ENCODE data around the gene INHBC. TPM values are rescaled to one million over a fixed set of nuclear protein-coding genes. Genes with fewer than 3 reads are reported as not detected.
"Not testable (repeated sequence)": the region's sequence is repeated elsewhere in the genome, so short reads cannot be mapped to it uniquely, and the experiment has no call there.

INHBC gene, protein sequence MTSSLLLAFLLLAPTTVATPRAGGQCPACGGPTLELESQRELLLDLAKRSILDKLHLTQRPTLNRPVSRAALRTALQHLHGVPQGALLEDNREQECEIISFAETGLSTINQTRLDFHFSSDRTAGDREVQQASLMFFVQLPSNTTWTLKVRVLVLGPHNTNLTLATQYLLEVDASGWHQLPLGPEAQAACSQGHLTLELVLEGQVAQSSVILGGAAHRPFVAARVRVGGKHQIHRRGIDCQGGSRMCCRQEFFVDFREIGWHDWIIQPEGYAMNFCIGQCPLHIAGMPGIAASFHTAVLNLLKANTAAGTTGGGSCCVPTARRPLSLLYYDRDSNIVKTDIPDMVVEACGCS
- 0.15 TPM in 1 of 2 replicates, not detected in the other for total RNA-seq

DNA sequence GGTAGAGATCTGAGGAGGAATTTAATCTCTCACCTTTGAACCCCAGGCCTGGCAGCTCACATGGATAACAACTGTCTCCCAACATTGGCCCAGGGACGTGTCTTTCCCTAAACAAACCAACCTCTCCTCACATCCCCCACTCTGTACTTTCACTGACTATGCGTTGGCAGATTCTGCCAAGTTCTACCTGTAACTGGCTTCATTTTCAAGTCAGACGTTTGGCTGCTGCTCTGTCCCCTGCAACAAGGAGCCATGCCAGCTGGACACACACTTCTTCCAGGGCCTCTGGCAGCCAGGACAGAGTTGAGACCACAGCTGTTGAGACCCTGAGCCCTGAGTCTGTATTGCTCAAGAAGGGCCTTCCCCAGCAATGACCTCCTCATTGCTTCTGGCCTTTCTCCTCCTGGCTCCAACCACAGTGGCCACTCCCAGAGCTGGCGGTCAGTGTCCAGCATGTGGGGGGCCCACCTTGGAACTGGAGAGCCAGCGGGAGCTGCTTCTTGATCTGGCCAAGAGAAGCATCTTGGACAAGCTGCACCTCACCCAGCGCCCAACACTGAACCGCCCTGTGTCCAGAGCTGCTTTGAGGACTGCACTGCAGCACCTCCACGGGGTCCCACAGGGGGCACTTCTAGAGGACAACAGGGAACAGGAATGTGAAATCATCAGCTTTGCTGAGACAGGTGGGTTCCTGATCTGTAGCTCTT, at the start of gene INHBC:
INHBC (plus strand) TSS at position 268 of the 707 bp plus-strand sequence; CDS start at position 371, 103 bp downstream.
- peak within 1 kb of the TSS; percentile 22 for H3K4me3 Mint-ChIP-seq

GRCh38 chr12:57385586-57385985, 49.0 kb upstream of the INHBC start:
- H3K36me3 Mint-ChIP-seq (ENCODE audit: low read depth), result peaks cover 18% of the 10 kb centered on the region
- no peaks in the 10 kb centered on the region for H3K4me1 Mint-ChIP-seq (ENCODE audit: low read depth)
- no peak overlapping the region for H3K4me3 Mint-ChIP-seq
- DNase-seq (ENCODE audit: low spot score), result no peak
- H3K27ac Mint-ChIP-seq, result no peak overlapping the region
- intact Hi-C loops (cut with micrococcal nuclease), result no loop called here
- no peaks in the 10 kb centered on the region for H3K9me3 Mint-ChIP-seq
- H3K27me3 Mint-ChIP-seq (ENCODE audit: insufficient read depth), result no peaks in the 10 kb centered on the region

More for the DNA sequence above, at the start of gene INHBC:
- Mint-ChIP-seq H3K27ac (peak within 1 kb of the TSS; percentile 25), H3K4me1 (ENCODE audit: low read depth) (peaks cover 21% of the 10 kb centered on the region), H3K9me3 (no peaks in the 10 kb centered on the region), H3K36me3 (ENCODE audit: low read depth) (no peaks in the 10 kb centered on the region), H3K27me3 (ENCODE audit: insufficient read depth) (peaks cover 2% of the 10 kb centered on the region)
- no peak for DNase-seq (ENCODE audit: low spot score)
- intact Hi-C loops (cut with micrococcal nuclease), result no loop called here

- Mint-ChIP-seq H3K27ac (no peak overlapping the region), H3K4me1 (ENCODE audit: low read depth) (no peaks in the 10 kb centered on the region), H3K4me3 (no peak overlapping the region), H3K27me3 (ENCODE audit: insufficient read depth) (no peaks in the 10 kb centered on the region), H3K9me3 (no peaks in the 10 kb centered on the region), H3K36me3 (ENCODE audit: low read depth) (peaks cover 17% of the 10 kb centered on the region)
- no peak for DNase-seq (ENCODE audit: low spot score)
- intact Hi-C loops (cut with micrococcal nuclease), result no loop called here
Measured at GRCh38 chr12:57386187-57386720, 48.3 kb upstream of the INHBC start.

- Mint-ChIP-seq H3K27ac (no peak overlapping the region), H3K36me3 (ENCODE audit: low read depth) (peaks cover 22% of the 10 kb centered on the region), H3K27me3 (ENCODE audit: insufficient read depth) (no peaks in the 10 kb centered on the region), H3K4me1 (ENCODE audit: low read depth) (no peaks in the 10 kb centered on the region), H3K9me3 (no peaks in the 10 kb centered on the region), H3K4me3 (no peak overlapping the region)
- intact Hi-C loops (cut with micrococcal nuclease), result no loop called here
- no peak for DNase-seq (ENCODE audit: low spot score)
Measured at GRCh38 chr12:57388425-57388824, 46.2 kb upstream of the INHBC start.

DNA sequence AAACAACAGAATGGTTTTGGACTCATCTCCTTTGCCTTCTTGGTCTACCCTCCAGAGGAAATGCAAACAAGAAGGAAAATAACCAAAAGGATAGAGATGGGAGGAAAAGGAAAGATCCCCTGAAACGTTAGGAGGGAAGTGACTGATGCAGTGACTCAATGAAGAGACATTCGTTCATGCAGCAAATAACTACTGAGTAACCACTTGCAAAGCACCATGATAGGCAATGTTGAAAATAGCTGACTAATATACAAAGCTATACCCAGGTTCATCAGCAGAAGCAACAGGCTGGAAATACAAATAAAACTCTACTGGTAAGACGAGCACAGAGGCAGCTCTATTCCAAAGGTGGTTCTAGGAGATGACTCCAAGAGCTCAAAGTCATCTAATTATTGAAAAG, 45.6 kb upstream of the INHBC start:
- Mint-ChIP-seq H3K27ac (no peak overlapping the region), H3K36me3 (ENCODE audit: low read depth) (peaks cover 25% of the 10 kb centered on the region), H3K4me1 (ENCODE audit: low read depth) (no peaks in the 10 kb centered on the region), H3K4me3 (no peak overlapping the region), H3K9me3 (no peaks in the 10 kb centered on the region), H3K27me3 (ENCODE audit: insufficient read depth) (no peaks in the 10 kb centered on the region)
- intact Hi-C loops (cut with micrococcal nuclease), result no loop called here
- DNase-seq (ENCODE audit: low spot score), result no peak

DNA sequence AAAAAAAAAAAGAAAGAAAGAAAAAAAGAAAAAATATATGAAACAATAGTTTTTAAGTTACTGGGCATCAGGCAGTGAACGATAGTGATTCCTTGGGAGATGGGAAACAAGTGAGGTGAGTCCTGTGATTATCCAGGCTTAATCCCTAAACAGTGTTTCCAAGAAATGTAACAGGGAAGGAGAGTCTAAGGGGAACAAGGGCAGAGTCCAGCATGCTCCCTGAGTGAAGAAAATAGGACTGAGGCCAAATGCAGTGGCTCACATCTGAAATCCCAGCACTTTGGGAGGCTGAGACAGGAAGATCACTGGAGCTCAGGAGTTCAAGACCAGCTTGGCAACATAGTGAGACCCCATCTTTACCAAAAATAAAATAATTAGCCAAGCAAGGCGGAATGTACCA, 44.4 kb upstream of the INHBC start:
- Mint-ChIP-seq H3K27me3 (ENCODE audit: insufficient read depth) (no peaks in the 10 kb centered on the region), H3K4me1 (ENCODE audit: low read depth) (no peaks in the 10 kb centered on the region), H3K27ac (no peak overlapping the region), H3K36me3 (ENCODE audit: low read depth) (peaks cover 25% of the 10 kb centered on the region), H3K4me3 (no peak overlapping the region), H3K9me3 (no peaks in the 10 kb centered on the region)
- intact Hi-C loops (cut with micrococcal nuclease), result no loop called here
- DNase-seq (ENCODE audit: low spot score), result no peak

DNA sequence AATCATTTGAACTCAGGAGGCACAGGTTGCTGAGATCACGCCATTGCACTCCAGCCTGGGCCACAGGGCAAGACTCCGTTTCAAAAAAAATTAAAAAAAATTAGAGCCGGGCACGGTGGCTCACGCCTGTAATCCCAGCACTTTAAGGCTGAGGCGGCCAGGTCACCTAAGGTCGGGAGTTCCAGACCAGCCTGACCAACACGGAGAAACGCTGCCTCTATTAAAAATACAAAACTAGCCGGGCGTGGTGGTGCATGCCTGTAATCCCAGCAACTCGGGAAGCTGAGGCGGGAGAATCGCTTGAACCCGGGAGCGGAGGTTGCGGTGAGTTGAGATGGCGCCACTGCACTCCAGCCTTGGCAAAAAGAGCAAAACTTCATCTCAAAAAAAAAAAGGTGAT, 39.5 kb upstream of the INHBC start:
- intact Hi-C loops (cut with micrococcal nuclease), result no loop called here
- no peak overlapping the region for H3K27ac Mint-ChIP-seq
- no peaks in the 10 kb centered on the region for H3K9me3 Mint-ChIP-seq
- no peaks in the 10 kb centered on the region for H3K4me1 Mint-ChIP-seq (ENCODE audit: low read depth)
- DNase-seq (ENCODE audit: low spot score), result no peak
- H3K27me3 Mint-ChIP-seq (ENCODE audit: insufficient read depth), result no peaks in the 10 kb centered on the region
- no peak overlapping the region for H3K4me3 Mint-ChIP-seq
- peaks cover 19% of the 10 kb centered on the region for H3K36me3 Mint-ChIP-seq (ENCODE audit: low read depth)

DNA sequence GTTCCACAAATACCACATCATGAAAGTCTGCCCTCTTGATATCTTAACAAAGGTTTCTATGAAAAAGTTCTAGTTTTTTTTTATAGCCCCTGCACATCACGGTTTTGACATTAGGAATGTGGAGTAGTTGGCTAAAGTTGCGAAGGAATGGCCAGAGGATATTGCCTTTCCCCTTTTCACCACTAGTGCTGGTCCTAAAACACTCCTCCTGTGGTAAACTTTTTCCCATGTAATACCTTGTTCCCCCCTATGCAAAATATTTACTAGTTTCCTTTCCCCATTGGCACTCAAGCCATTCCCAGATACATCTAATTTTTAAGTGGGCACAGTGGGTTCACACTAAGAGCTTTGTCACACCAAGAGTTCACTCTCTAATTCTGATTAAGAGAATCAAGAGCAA, 37.1 kb upstream of the INHBC start:
- intact Hi-C loops (cut with micrococcal nuclease), result no loop called here

GRCh38 chr12:57399718-57400463, 34.7 kb upstream of the INHBC start:
- H3K27ac Mint-ChIP-seq; H3K9me3 Mint-ChIP-seq; DNase-seq (ENCODE audit: low spot score); H3K27me3 Mint-ChIP-seq (ENCODE audit: insufficient read depth); H3K4me1 Mint-ChIP-seq (ENCODE audit: low read depth); H3K4me3 Mint-ChIP-seq; H3K36me3 Mint-ChIP-seq (ENCODE audit: low read depth); intact Hi-C loops (cut with micrococcal nuclease): not testable (repeated sequence)

More for the DNA sequence above, 37.1 kb upstream of the INHBC start:
- Mint-ChIP-seq H3K27me3 (ENCODE audit: insufficient read depth) (no peaks in the 10 kb centered on the region), H3K4me3 (no peak overlapping the region), H3K36me3 (ENCODE audit: low read depth) (peaks cover 9% of the 10 kb centered on the region), H3K9me3 (no peaks in the 10 kb centered on the region), H3K4me1 (ENCODE audit: low read depth) (no peaks in the 10 kb centered on the region), H3K27ac (no peak overlapping the region)
- no peak for DNase-seq (ENCODE audit: low spot score)

DNA sequence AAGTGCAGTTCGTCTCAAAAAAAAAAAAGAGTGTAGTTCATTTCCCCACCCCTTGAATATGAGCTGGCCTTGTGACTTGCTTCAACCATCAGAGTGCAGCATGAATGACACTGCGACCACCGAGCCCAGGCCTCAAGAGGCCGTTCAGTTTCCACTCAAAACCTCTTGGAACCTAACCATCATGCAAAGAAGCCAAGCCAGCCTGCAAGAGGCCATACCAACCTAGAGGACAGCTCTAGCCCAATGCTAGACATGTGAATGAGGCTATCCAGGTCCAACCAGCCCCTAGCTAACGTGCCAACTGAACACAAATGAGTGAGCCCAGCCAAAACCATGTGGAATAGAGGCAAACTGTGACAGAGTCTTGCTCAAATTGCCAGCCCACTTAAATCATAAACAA, 33.4 kb upstream of the INHBC start:
- Mint-ChIP-seq H3K9me3 (no peaks in the 10 kb centered on the region), H3K4me3 (no peak overlapping the region), H3K4me1 (ENCODE audit: low read depth) (no peaks in the 10 kb centered on the region), H3K36me3 (ENCODE audit: low read depth) (no peaks in the 10 kb centered on the region), H3K27me3 (ENCODE audit: insufficient read depth) (no peaks in the 10 kb centered on the region), H3K27ac (no peak overlapping the region)
- DNase-seq (ENCODE audit: low spot score), result no peak
- intact Hi-C loops (cut with micrococcal nuclease), result no loop called here

DNA sequence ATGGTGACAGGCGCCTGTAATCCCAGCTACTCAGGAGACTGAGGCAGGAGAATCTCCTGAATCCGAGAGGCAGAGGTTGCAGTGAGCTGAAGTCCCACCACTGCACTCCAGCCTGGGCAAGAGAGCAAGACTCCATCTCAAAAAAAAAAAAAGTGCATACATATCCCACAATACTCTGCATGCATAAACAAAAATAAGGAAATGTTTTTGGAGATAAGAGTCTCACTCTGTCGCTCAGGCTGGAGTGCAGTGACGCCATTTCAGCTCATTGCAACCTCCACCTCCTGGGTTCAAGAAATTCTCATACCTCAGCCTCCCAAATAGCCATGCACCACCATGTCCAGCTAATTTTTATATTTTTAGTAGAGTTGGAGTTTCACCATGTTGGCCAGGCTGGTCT, 32.4 kb upstream of the INHBC start:
- H3K9me3 Mint-ChIP-seq; intact Hi-C loops (cut with micrococcal nuclease); DNase-seq (ENCODE audit: low spot score); H3K27me3 Mint-ChIP-seq (ENCODE audit: insufficient read depth); H3K27ac Mint-ChIP-seq; H3K4me1 Mint-ChIP-seq (ENCODE audit: low read depth); H3K36me3 Mint-ChIP-seq (ENCODE audit: low read depth); H3K4me3 Mint-ChIP-seq: not testable (repeated sequence)

DNA sequence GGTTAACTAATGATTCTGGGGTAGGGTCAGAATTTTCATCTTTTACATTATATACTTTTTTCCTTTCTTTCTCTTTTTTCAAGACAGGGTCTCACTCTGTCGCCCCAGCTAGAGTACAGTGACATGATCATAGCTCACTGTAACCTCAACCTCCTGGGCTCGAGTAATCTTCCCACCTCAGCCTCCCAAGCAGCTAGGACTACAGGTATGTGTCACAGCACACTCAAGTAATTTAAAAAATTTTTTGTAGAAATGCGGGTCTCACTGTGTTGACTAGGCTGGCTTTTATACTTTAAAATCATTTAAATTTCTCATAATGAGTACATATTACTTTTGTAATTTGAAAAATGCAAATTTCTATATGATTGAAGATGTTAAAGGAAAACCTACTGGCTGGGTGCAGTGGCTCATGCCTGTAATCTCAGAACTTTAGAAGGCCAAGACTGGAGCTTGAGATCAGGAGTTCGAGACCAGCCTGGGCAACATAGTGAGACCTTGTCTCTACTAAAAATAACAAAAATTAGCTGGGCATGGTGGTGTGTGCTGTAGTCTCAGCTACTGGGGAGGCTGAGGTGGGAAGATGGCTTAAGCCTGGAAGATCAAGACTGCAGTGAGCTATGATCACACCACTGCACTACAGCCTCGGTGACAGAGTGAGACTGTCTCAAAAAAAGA, 29.5 kb upstream of the INHBC start:
- Mint-ChIP-seq H3K9me3 (no peaks in the 10 kb centered on the region), H3K4me1 (ENCODE audit: low read depth) (no peaks in the 10 kb centered on the region), H3K36me3 (ENCODE audit: low read depth) (peaks cover 2% of the 10 kb centered on the region), H3K4me3 (no peak overlapping the region), H3K27ac (no peak overlapping the region), H3K27me3 (ENCODE audit: insufficient read depth) (no peaks in the 10 kb centered on the region)
- intact Hi-C loops (cut with micrococcal nuclease), result no loop called here
- no peak for DNase-seq (ENCODE audit: low spot score)

Data from activated T-helper 1 cell treated with anti-CD3 and anti-CD28 coated beads, Interleukin-12 subunit alpha, Interleukin-12 subunit beta, Interleukin-2, Interleukin-4 antibody, amounts not matched to agents 30 ng/mL and 10 ng/mL and 1 ng/mL, durations not matched to agents 14 hours and 24 hours and 36 hours (primary cell).